ENCODE measurements around the gene NRXN3. TPM values are rescaled to one million over a fixed set of nuclear protein-coding genes. Genes with fewer than 3 reads are reported as not detected.

NRXN3 gene
- polyA plus RNA-seq, 1 experiment: 7.0 TPM

GRCh38 chr14:79829405-79830166, 1659.4 kb downstream of the NRXN3 start:
- no peaks in the 10 kb centered on the region for H3K36me3 ChIP-seq (ENCODE audit: control insufficient read depth, insufficient read depth, low read length)
- ChIA-PET POLR2A (no interaction called here), CTCF (no interaction called here)
- DNase-seq (ENCODE audit: low read depth): no peak
- no peak overlapping the region for H3K4me3 ChIP-seq (ENCODE audit: low read depth, low read length)
- TF ChIP-seq, protein P1, sequence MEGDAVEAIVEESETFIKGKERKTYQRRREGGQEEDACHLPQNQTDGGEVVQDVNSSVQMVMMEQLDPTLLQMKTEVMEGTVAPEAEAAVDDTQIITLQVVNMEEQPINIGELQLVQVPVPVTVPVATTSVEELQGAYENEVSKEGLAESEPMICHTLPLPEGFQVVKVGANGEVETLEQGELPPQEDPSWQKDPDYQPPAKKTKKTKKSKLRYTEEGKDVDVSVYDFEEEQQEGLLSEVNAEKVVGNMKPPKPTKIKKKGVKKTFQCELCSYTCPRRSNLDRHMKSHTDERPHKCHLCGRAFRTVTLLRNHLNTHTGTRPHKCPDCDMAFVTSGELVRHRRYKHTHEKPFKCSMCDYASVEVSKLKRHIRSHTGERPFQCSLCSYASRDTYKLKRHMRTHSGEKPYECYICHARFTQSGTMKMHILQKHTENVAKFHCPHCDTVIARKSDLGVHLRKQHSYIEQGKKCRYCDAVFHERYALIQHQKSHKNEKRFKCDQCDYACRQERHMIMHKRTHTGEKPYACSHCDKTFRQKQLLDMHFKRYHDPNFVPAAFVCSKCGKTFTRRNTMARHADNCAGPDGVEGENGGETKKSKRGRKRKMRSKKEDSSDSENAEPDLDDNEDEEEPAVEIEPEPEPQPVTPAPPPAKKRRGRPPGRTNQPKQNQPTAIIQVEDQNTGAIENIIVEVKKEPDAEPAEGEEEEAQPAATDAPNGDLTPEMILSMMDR (IDR thresholded peaks at IDR 0.05; ENCODE audit: insufficient read depth, low read depth, low read length): no peak
- no peaks in the 10 kb centered on the region for H3K27me3 ChIP-seq (ENCODE audit: control insufficient read depth, insufficient read depth, low read length)

DNA sequence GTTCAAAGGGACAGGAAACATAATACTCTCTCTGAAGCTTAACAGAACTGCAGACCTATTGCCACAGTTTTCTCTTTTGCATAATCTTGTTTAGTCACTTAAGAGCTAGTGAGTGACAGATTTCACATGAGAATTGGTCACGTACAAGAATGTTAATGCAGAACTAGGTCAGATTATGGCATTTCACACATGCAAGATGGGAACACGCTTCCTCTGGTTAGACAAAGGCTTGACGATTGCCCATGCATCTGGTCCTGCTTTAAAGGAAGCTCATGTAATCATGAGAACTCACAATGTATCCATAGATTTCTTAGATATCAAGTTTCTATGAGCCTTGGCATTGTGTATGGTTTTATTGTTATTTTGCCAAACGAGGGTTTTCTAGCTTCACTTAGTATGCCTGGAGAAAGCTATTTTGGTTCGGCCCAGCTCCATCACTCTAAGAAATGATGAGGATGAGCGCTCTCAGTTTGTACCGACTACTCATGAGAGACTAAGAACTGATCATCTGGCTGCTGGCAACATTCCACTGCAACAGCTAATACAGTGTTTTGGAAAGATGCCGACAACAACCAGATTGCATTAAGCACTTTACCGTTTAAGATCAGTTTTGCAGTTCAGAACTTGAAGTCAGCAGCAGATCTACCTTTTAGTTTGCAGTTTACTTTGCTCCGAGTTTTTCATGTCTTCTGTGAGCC, 1661.2 kb downstream of the NRXN3 start:
- ChIA-PET CTCF (no interaction called here), POLR2A (no interaction called here)
- TF ChIP-seq, protein P1 (IDR thresholded peaks at IDR 0.05; ENCODE audit: insufficient read depth, low read depth, low read length): no peak

GRCh38 chr14:79833781-79834180, 1663.6 kb downstream of the NRXN3 start:
- POLR2A ChIA-PET: no interaction called here
- no peak for DNase-seq (ENCODE audit: low read depth)
- no peaks in the 10 kb centered on the region for H3K36me3 ChIP-seq (ENCODE audit: control insufficient read depth, insufficient read depth, low read length)
- TF ChIP-seq, protein P1 (IDR thresholded peaks at IDR 0.05; ENCODE audit: insufficient read depth, low read depth, low read length): no peak
- H3K27me3 ChIP-seq (ENCODE audit: control insufficient read depth, insufficient read depth, low read length): no peaks in the 10 kb centered on the region
- H3K4me3 ChIP-seq (ENCODE audit: low read depth, low read length): no peak overlapping the region
- CTCF ChIA-PET: no interaction called here

More for the DNA sequence above, 1661.2 kb downstream of the NRXN3 start:
- Histone ChIP-seq H3K36me3 (ENCODE audit: control insufficient read depth, insufficient read depth, low read length) (no peaks in the 10 kb centered on the region), H3K4me3 (ENCODE audit: low read depth, low read length) (no peak overlapping the region), H3K27me3 (ENCODE audit: control insufficient read depth, insufficient read depth, low read length) (no peaks in the 10 kb centered on the region)
- DNase-seq (ENCODE audit: low read depth): no peak

DNA sequence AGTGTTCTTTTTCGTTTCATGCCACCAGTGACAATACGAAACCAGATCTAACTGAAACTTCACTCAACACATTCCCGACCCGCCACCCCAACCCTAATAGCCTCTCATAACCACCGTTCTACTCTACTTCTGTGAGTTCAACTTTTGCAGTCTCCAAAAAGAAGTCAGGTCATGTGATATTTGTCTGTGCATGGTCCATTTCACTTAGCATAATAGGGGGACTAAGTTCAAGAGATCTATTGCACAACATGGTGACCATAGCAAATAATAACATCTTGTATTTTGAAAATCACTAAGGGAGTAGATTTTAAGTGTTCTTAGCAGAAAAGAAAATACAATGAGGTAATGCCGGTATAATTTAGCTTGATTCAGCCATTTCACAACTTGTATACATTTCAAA, 1664.7 kb downstream of the NRXN3 start:
- POLR2A ChIA-PET: no interaction called here
- DNase-seq (ENCODE audit: low read depth): no peak
- TF ChIP-seq, protein P1 (IDR thresholded peaks at IDR 0.05; ENCODE audit: insufficient read depth, low read depth, low read length): no peak
- Histone ChIP-seq H3K4me3 (ENCODE audit: low read depth, low read length) (no peak overlapping the region), H3K36me3 (ENCODE audit: control insufficient read depth, insufficient read depth, low read length) (no peaks in the 10 kb centered on the region), H3K27me3 (ENCODE audit: control insufficient read depth, insufficient read depth, low read length) (no peaks in the 10 kb centered on the region)
- CTCF ChIA-PET: no interaction called here

DNA sequence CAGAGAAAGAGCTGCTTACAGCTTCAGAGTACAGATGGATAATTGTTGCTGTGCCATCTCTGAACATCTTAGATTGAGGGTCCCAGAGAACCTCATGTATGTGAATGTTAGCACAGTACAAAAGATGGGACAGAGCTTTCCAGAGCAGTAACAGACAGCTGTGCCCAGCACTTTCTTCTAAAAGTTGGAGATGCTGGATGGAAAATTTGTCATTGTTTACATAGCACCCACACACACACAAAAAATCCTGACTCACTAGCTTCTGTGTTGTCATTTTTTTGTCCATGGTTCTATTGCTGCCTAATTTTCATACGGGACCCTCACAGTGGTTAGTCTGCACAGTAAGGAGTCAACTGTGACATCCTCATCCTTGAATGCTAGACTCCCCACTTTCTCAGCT, 1666.4 kb downstream of the NRXN3 start:
- CTCF ChIA-PET: interaction anchor here (0.5 kb wide), 1 partner anchor 18 kb away, joined by 3 read pairs; no protein-coding TSS in a partner anchor
- TF ChIP-seq, protein P1 (IDR thresholded peaks at IDR 0.05; ENCODE audit: insufficient read depth, low read depth, low read length): no peak
- POLR2A ChIA-PET: no interaction called here
- Histone ChIP-seq H3K4me3 (ENCODE audit: low read depth, low read length) (no peak overlapping the region), H3K36me3 (ENCODE audit: control insufficient read depth, insufficient read depth, low read length) (no peaks in the 10 kb centered on the region), H3K27me3 (ENCODE audit: control insufficient read depth, insufficient read depth, low read length) (no peaks in the 10 kb centered on the region)
- no peak for DNase-seq (ENCODE audit: low read depth)

All from BJ (cell line).